Effector CD4-positive, alpha-beta T cell (primary cell): ENCODE measurements around the gene XXYLT1.

Experiments used
- DNase-seq: peaks from one replicate; pipeline ENCODE4 v3.0.0-alpha.2; 2020

XXYLT1 gene

GRCh38 chr3:195164573-195165264, 106.2 kb downstream of the XXYLT1 start:
- DNase-seq, result no peak

- DNase-seq, result no peak
Observed at GRCh38 chr3:195163719-195164572, 107.0 kb downstream of the XXYLT1 start.

- DNase-seq, result no peak
Observed at GRCh38 chr3:195162816-195163215, 108.1 kb downstream of the XXYLT1 start.

GRCh38 chr3:195162033-195162669, 108.8 kb downstream of the XXYLT1 start:
- DNase-seq, result no peak

GRCh38 chr3:195160908-195161434, 110.0 kb downstream of the XXYLT1 start:
- no peak for DNase-seq

- no peak for DNase-seq
Observed at GRCh38 chr3:195160257-195160898, 110.6 kb downstream of the XXYLT1 start.

- DNase-seq, result no peak
Observed at GRCh38 chr3:195159814-195160165, 111.2 kb downstream of the XXYLT1 start.

- no peak for DNase-seq
Observed at GRCh38 chr3:195159117-195159813, 111.7 kb downstream of the XXYLT1 start.

GRCh38 chr3:195156286-195156890, 114.6 kb downstream of the XXYLT1 start:
- no peak for DNase-seq

GRCh38 chr3:195155570-195156241, 115.3 kb downstream of the XXYLT1 start:
- no peak for DNase-seq

- no peak for DNase-seq
Observed at GRCh38 chr3:195154793-195155535, 116.0 kb downstream of the XXYLT1 start.

GRCh38 chr3:195154111-195154791, 116.7 kb downstream of the XXYLT1 start:
- DNase-seq, result no peak

- no peak for DNase-seq
Observed at GRCh38 chr3:195153653-195154052, 117.3 kb downstream of the XXYLT1 start.

GRCh38 chr3:195153130-195153529, 117.8 kb downstream of the XXYLT1 start:
- no peak for DNase-seq

- no peak for DNase-seq
Observed at GRCh38 chr3:195151866-195152541, 119.0 kb downstream of the XXYLT1 start.

- no peak for DNase-seq
Observed at GRCh38 chr3:195151402-195151801, 119.6 kb downstream of the XXYLT1 start.

GRCh38 chr3:195150181-195151118, 120.5 kb downstream of the XXYLT1 start:
- no peak for DNase-seq
